Loucy (cell line): ENCODE measurements around the gene HPGDS.

Experiments
- EZH2phosphoT487 ChIP-seq: fragments of 200-600 bp; IDR thresholded peaks from 2 replicates; pipeline ENCODE4 v1.6.1; 2018; ENCODE audit warnings: antibody characterized with exemption, mild to moderate bottlenecking, moderate library complexity, borderline replicate concordance
- TF ChIP-seq, protein P1 (sequence below): fragments of 200-600 bp; sonication (generic); conservative IDR thresholded peaks from 2 replicates; pipeline ENCODE4 v1.5.1; 2014; ENCODE audit warnings: mild to moderate bottlenecking, antibody characterized with exemption, low read length

DNA sequence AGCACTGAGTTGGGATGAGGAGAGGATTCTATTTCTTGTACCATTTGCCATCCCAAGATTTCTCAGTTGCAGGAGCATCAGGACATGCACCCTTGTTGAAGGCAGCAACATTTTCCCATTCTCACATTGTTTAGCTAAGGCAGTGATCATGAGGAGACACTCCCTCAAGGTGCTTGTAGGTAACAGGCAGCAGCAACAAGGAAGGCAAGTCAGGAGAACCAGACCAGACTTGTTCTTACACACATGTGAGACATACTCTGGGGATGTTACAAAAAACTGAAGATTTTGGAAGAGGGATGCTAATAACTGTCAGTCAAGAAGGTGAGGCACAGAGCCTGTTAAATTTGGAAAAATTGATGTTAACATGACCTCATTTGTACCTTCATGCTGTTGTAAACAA lies 15.5 kb upstream of the HPGDS start:
- TF ChIP-seq, protein P1, sequence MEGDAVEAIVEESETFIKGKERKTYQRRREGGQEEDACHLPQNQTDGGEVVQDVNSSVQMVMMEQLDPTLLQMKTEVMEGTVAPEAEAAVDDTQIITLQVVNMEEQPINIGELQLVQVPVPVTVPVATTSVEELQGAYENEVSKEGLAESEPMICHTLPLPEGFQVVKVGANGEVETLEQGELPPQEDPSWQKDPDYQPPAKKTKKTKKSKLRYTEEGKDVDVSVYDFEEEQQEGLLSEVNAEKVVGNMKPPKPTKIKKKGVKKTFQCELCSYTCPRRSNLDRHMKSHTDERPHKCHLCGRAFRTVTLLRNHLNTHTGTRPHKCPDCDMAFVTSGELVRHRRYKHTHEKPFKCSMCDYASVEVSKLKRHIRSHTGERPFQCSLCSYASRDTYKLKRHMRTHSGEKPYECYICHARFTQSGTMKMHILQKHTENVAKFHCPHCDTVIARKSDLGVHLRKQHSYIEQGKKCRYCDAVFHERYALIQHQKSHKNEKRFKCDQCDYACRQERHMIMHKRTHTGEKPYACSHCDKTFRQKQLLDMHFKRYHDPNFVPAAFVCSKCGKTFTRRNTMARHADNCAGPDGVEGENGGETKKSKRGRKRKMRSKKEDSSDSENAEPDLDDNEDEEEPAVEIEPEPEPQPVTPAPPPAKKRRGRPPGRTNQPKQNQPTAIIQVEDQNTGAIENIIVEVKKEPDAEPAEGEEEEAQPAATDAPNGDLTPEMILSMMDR = no peak
- TF ChIP-seq EZH2phosphoT487 = no peak
